Measurements from ENCODE around the gene FADS3. TPM values are rescaled to one million over a fixed set of nuclear protein-coding genes. Genes with fewer than 3 reads are reported as not detected.
A peak's percentile ranks its signal among the peaks of the same experiment; 100 is the strongest.

FADS3 gene
- total RNA-seq, 1 experiment from 2014 or later = 50.0 TPM

GRCh38 chr11:61919705-61920631, 28.6 kb upstream of the FADS3 start (continued):
- TF ChIP-seq, protein P1, sequence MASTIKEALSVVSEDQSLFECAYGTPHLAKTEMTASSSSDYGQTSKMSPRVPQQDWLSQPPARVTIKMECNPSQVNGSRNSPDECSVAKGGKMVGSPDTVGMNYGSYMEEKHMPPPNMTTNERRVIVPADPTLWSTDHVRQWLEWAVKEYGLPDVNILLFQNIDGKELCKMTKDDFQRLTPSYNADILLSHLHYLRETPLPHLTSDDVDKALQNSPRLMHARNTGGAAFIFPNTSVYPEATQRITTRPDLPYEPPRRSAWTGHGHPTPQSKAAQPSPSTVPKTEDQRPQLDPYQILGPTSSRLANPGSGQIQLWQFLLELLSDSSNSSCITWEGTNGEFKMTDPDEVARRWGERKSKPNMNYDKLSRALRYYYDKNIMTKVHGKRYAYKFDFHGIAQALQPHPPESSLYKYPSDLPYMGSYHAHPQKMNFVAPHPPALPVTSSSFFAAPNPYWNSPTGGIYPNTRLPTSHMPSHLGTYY (CRISPR knock-in tag; IDR thresholded peaks at IDR 0.05) = no peak
- TF ChIP-seq IRF2 (CRISPR knock-in tag; IDR thresholded peaks at IDR 0.05; ENCODE audit: borderline replicate concordance, low read depth) (no peak), JAZF1 (CRISPR knock-in tag; IDR thresholded peaks at IDR 0.05) (no peak)

GRCh38 chr11:61918938-61919704, 27.8 kb upstream of the FADS3 start:
- H3K9me3 Mint-ChIP-seq = no peaks in the 10 kb centered on the region
- no peak overlapping the region for H3K4me3 Mint-ChIP-seq
- ChIA-PET CTCF (interaction anchor here (1.8 to 3.3 kb wide), 3 partner anchors 21 to 163 kb away, joined by 6 to 17 read pairs (median 9); no protein-coding TSS in a partner anchor), POLR2A (interaction anchor here (0.6 kb wide), 1 partner anchor 49 kb away, joined by 3 read pairs; no protein-coding TSS in a partner anchor)
- no peaks in the 10 kb centered on the region for H3K36me3 Mint-ChIP-seq
- no peak overlapping the region for H3K27ac Mint-ChIP-seq
- peaks cover 38% of the 10 kb centered on the region for H3K27me3 Mint-ChIP-seq (ENCODE audit: low read depth)
- H3K4me1 Mint-ChIP-seq = peaks cover 28% of the 10 kb centered on the region
- no peak for ATAC-seq
- no peak for DNase-seq (ENCODE audit: low spot score)
- no peak for TF ChIP-seq ESRRA (CRISPR knock-in tag; IDR thresholded peaks at IDR 0.05; ENCODE audit: borderline replicate concordance)
- TF ChIP-seq, protein P2, sequence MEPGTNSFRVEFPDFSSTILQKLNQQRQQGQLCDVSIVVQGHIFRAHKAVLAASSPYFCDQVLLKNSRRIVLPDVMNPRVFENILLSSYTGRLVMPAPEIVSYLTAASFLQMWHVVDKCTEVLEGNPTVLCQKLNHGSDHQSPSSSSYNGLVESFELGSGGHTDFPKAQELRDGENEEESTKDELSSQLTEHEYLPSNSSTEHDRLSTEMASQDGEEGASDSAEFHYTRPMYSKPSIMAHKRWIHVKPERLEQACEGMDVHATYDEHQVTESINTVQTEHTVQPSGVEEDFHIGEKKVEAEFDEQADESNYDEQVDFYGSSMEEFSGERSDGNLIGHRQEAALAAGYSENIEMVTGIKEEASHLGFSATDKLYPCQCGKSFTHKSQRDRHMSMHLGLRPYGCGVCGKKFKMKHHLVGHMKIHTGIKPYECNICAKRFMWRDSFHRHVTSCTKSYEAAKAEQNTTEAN (CRISPR knock-in tag; IDR thresholded peaks at IDR 0.05) = no peak
- no peak for TF ChIP-seq CBFB (CRISPR knock-in tag; IDR thresholded peaks at IDR 0.05; ENCODE audit: low read depth)
- no peak for TF ChIP-seq ATF3 (CRISPR knock-in tag; conservative IDR thresholded peaks at IDR 0.05)
- TF ChIP-seq GABPB1 (CRISPR knock-in tag; IDR thresholded peaks at IDR 0.05) = no peak
- TF ChIP-seq STAT6 (CRISPR knock-in tag; conservative IDR thresholded peaks at IDR 0.05; ENCODE audit: low read depth) = no peak
- TF ChIP-seq FOXP1 (CRISPR knock-in tag; IDR thresholded peaks at IDR 0.05; ENCODE audit: borderline replicate concordance) = no peak
- no peak for TF ChIP-seq TP53 (CRISPR knock-in tag; IDR thresholded peaks at IDR 0.05)

DNA sequence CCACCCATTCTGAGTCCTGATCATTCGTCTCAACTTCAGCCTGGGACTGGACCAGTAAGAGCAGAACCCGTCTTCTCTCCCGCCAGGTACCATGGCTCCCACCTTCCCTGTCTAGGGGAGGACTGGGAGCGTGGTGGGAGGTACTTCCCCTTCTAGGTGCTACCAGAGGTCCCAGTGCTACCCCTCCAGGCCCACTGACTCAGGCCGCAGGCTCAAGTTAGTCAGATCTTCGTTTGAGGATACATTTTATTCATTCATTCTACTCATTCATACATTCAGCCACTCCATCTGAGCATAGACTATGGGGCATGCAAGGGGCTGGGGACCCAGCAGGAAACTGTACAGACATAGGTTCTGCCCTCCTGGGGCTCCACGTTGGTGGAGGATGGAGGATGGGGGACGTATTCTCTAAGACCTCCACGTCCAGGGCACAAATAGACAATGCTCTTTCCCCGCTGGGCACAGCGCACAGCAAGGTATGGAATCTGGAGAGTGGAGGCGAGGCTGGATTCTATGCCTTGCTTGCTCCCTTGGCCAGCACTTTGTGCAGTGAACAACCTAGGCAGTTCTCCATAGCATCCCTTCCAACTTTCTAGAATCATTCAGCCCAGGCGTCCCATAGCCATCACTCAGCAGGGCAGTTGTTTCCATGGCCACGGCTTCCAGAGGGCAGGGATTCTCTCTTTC, 27.0 kb upstream of the FADS3 start:
- no peak for DNase-seq (ENCODE audit: low spot score)
- Mint-ChIP-seq H3K36me3 (no peaks in the 10 kb centered on the region), H3K27me3 (ENCODE audit: low read depth) (peaks cover 38% of the 10 kb centered on the region), H3K4me3 (peak overlapping the region; percentile 75), H3K27ac (no peak overlapping the region), H3K4me1 (peaks cover 23% of the 10 kb centered on the region), H3K9me3 (no peaks in the 10 kb centered on the region)
- POLR2A ChIA-PET = interaction anchor here (1.0 kb wide), 1 partner anchor 9 kb away, joined by 5 read pairs; no protein-coding TSS in a partner anchor
- no peak for ATAC-seq
- CTCF ChIA-PET = interaction anchor here (3.3 to 5.5 kb wide), 3 partner anchors 19 to 29 kb away, joined by 17 to 52 read pairs (median 34); no protein-coding TSS in a partner anchor
- TF ChIP-seq ATF2 (CRISPR knock-in tag; IDR thresholded peaks at IDR 0.05; ENCODE audit: borderline replicate concordance, low read depth) (no peak), ZNF396 (CRISPR knock-in tag; IDR thresholded peaks at IDR 0.05; ENCODE audit: borderline replicate concordance) (no peak), MYBL2 (CRISPR knock-in tag; IDR thresholded peaks at IDR 0.05) (no peak), E2F4 (CRISPR knock-in tag; IDR thresholded peaks at IDR 0.05; ENCODE audit: borderline replicate concordance, low read depth) (no peak), KAT7 (CRISPR knock-in tag; IDR thresholded peaks at IDR 0.05; ENCODE audit: borderline replicate concordance) (no peak)
- TF ChIP-seq, protein P1 (CRISPR knock-in tag; IDR thresholded peaks at IDR 0.05) = no peak
